Parathyroid adenoma (tissue), 2 donors: Measurements from ENCODE around the gene LMBR1.
"Not testable (repeated sequence)": the region's sequence is repeated elsewhere in the genome, so short reads cannot be mapped to it uniquely, and the experiment has no call there.

ENCODE experiments used
- H2AFZ ChIP-seq: fragments of 300-600 bp; sonication (generic); one replicate; pipeline ENCODE4 v1.7.0; 2017; ENCODE audit warnings: antibody characterized with exemption, mild to moderate bottlenecking
- H3K27ac ChIP-seq: fragments of 300-600 bp; sonication (generic); one replicate; pipeline ENCODE4 v1.7.0; 2017
- H3K27me3 ChIP-seq: fragments of 300-600 bp; sonication (generic); one replicate; pipeline ENCODE4 v1.7.0; 2017; ENCODE audit warnings: low read length; ENCODE audit not compliant: control insufficient read depth, insufficient read depth
- H3K36me3 ChIP-seq: fragments of 300-600 bp; sonication (generic); one replicate; pipeline ENCODE4 v1.7.0; 2017; ENCODE audit warnings: low read length; ENCODE audit not compliant: control insufficient read depth, insufficient read depth
- H3K4me1 ChIP-seq: fragments of 300-600 bp; sonication (generic); one replicate; pipeline ENCODE4 v1.7.0; 2017; ENCODE audit warnings: control low read depth
- H3K4me2 ChIP-seq: fragments of 300-600 bp; sonication (generic); one replicate; pipeline ENCODE4 v1.7.0; 2017; ENCODE audit warnings: low read length
- H3K4me3 ChIP-seq: fragments of 300-600 bp; sonication (generic); one replicate; pipeline ENCODE4 v1.7.0; 2017; ENCODE audit warnings: low read depth, low read length
- H3K79me2 ChIP-seq: fragments of 300-600 bp; sonication (generic); one replicate; pipeline ENCODE4 v1.7.0; 2017; ENCODE audit warnings: control low read depth
- H3K9ac ChIP-seq: fragments of 300-600 bp; sonication (generic); one replicate; pipeline ENCODE4 v1.7.0; 2017; ENCODE audit warnings: mild to moderate bottlenecking
- H3K9me3 ChIP-seq: fragments of 300-600 bp; sonication (generic); one replicate; pipeline ENCODE4 v1.7.0; 2017; ENCODE audit warnings: low read length; ENCODE audit not compliant: control insufficient read depth
- TF ChIP-seq, protein P1 (sequence below): fragments of 300-600 bp; sonication (generic); IDR thresholded peaks from one replicate; pipeline ENCODE4 v1.7.0; 2017; ENCODE audit warnings: antibody characterized with exemption, mild to moderate bottlenecking
- donor health status: primary hyperparathyroidism.

Gene LMBR1

DNA sequence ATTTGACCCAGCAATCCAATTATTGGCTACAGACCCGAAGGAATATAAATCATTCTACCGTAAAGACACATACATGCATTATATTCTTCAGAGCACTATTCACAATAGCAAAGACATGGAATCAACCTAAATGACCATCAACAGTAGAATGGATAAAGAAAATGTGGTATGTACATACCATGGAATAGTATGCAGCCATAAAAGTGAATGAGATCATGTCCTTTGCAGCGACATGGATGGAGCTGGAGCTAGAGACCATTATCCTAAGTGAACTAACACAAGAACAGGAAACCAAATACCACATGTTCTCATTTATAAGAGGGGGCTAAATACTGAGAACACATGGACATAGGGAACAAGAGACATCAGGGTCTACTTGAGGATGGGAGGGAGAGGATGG is 44.0 kb downstream of the LMBR1 start:
- Histone ChIP-seq H3K4me1 (no peaks in the 10 kb centered on the region), H3K27me3 (no peaks in the 10 kb centered on the region), H3K27ac (no peak overlapping the region), H3K9ac (no peak overlapping the region), H3K79me2 (peaks cover 51% of the 10 kb centered on the region), H3K36me3 (no peaks in the 10 kb centered on the region), H3K4me3 (no peak overlapping the region), H3K9me3 (no peaks in the 10 kb centered on the region), H2AFZ (no peak overlapping the region), H3K4me2 (no peak overlapping the region)
- TF ChIP-seq, protein P1, sequence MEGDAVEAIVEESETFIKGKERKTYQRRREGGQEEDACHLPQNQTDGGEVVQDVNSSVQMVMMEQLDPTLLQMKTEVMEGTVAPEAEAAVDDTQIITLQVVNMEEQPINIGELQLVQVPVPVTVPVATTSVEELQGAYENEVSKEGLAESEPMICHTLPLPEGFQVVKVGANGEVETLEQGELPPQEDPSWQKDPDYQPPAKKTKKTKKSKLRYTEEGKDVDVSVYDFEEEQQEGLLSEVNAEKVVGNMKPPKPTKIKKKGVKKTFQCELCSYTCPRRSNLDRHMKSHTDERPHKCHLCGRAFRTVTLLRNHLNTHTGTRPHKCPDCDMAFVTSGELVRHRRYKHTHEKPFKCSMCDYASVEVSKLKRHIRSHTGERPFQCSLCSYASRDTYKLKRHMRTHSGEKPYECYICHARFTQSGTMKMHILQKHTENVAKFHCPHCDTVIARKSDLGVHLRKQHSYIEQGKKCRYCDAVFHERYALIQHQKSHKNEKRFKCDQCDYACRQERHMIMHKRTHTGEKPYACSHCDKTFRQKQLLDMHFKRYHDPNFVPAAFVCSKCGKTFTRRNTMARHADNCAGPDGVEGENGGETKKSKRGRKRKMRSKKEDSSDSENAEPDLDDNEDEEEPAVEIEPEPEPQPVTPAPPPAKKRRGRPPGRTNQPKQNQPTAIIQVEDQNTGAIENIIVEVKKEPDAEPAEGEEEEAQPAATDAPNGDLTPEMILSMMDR, result no peak

DNA sequence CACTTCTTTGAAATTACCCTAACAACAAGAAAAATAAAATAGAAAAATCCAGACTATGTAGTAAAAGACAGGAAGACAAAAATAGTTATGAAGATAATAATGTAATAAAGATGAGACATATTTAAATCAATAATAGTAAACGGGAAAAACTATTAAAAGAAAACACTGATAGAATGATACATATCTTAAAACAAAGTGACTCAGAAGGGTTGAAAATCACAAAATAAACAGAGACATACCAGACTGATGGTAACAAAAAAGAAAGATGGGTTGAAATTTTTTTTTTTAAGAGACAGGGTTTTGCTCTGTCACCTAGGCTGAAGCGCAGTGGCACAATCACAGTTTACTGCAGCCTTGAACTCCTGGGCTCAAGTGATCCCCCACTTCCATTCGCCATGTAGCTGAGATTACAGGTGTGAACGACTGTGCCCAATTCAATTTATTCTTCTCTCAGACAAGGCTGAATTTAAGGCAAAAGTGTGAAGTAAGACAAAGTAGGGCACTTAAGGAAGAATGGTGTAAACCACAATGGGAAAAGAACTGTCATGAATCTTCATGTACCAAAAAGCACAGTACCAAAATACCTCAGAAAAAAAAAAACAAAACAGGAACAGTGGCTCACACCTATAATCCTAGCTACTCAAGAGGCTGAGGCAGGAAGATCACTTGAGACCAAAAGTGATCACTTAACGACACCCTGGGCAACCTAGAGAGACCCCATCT is 47.4 kb downstream of the LMBR1 start:
- Histone ChIP-seq H3K27ac (no peak overlapping the region), H3K4me1 (peaks cover 22% of the 10 kb centered on the region), H3K9me3 (no peaks in the 10 kb centered on the region), H3K27me3 (no peaks in the 10 kb centered on the region), H3K4me3 (no peak overlapping the region), H3K36me3 (no peaks in the 10 kb centered on the region), H2AFZ (no peak overlapping the region), H3K4me2 (no peak overlapping the region), H3K79me2 (peaks cover 35% of the 10 kb centered on the region), H3K9ac (no peak overlapping the region)
- TF ChIP-seq, protein P1, result no peak

GRCh38 chr7:156843582-156843981 is 49.4 kb downstream of the LMBR1 start:
- H3K9me3 ChIP-seq, H2AFZ ChIP-seq, H3K9ac ChIP-seq, H3K27me3 ChIP-seq, H3K36me3 ChIP-seq: not testable (repeated sequence)
- peak overlapping the region; percentile 39 for H3K4me2 ChIP-seq
- peaks cover 28% of the 10 kb centered on the region for H3K79me2 ChIP-seq
- peak overlapping the region; percentile 75 for H3K27ac ChIP-seq
- H3K4me3 ChIP-seq, result peak overlapping the region; percentile 41
- peaks cover 29% of the 10 kb centered on the region for H3K4me1 ChIP-seq

- H3K9ac ChIP-seq, result no peak overlapping the region
- H3K4me3 ChIP-seq, result peak overlapping the region; percentile 41
- peak overlapping the region; percentile 1 for H2AFZ ChIP-seq
- no peaks in the 10 kb centered on the region for H3K27me3 ChIP-seq
- no peaks in the 10 kb centered on the region for H3K9me3 ChIP-seq
- H3K36me3 ChIP-seq, result no peaks in the 10 kb centered on the region
- TF ChIP-seq, protein P1, result no peak
- peak overlapping the region; percentile 39 for H3K4me2 ChIP-seq
- H3K79me2 ChIP-seq, result peaks cover 28% of the 10 kb centered on the region
- peak overlapping the region; percentile 75 for H3K27ac ChIP-seq
- H3K4me1 ChIP-seq, result peaks cover 29% of the 10 kb centered on the region
Observed at GRCh38 chr7:156843157-156843556, 49.8 kb downstream of the LMBR1 start.

DNA sequence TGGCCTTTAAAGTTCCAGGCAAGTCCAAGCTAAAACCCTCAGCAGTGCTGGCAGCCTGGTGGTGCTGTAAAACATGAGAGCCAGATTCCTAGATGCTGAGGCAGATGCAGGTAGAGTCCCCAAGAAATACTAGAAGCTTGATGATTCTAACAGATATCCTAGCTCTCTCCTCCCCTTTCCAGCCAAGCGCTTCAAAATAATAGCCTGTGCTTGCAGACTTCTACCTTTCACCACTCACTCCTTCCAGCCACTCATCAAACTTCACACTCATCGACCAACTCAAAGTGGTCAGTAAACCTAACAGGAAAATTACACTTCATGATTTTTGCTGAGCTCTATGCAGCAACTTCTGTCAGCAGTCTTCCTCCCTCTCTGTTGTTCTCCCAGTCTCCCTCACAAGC is 50.2 kb downstream of the LMBR1 start:
- peak overlapping the region; percentile 39 for H3K4me2 ChIP-seq
- TF ChIP-seq, protein P1, result no peak
- no peaks in the 10 kb centered on the region for H3K27me3 ChIP-seq
- H3K9ac ChIP-seq, result no peak overlapping the region
- peak overlapping the region; percentile 1 for H2AFZ ChIP-seq
- H3K27ac ChIP-seq, result peak overlapping the region; percentile 75
- no peaks in the 10 kb centered on the region for H3K36me3 ChIP-seq
- peaks cover 26% of the 10 kb centered on the region for H3K79me2 ChIP-seq
- H3K9me3 ChIP-seq, result no peaks in the 10 kb centered on the region
- peak overlapping the region; percentile 45 for H3K4me3 ChIP-seq
- peaks cover 29% of the 10 kb centered on the region for H3K4me1 ChIP-seq
